ENCODE data around the gene EPB41L1. TPM values are rescaled to one million over a fixed set of nuclear protein-coding genes. Genes with fewer than 3 reads are reported as not detected.
A peak's percentile ranks its signal among the peaks of the same experiment; 100 is the strongest.

The EPB41L1 gene
- total and polyA plus RNA-seq, 2 experiments from 2014 or later, result 24.1 to 48.7 TPM

DNA sequence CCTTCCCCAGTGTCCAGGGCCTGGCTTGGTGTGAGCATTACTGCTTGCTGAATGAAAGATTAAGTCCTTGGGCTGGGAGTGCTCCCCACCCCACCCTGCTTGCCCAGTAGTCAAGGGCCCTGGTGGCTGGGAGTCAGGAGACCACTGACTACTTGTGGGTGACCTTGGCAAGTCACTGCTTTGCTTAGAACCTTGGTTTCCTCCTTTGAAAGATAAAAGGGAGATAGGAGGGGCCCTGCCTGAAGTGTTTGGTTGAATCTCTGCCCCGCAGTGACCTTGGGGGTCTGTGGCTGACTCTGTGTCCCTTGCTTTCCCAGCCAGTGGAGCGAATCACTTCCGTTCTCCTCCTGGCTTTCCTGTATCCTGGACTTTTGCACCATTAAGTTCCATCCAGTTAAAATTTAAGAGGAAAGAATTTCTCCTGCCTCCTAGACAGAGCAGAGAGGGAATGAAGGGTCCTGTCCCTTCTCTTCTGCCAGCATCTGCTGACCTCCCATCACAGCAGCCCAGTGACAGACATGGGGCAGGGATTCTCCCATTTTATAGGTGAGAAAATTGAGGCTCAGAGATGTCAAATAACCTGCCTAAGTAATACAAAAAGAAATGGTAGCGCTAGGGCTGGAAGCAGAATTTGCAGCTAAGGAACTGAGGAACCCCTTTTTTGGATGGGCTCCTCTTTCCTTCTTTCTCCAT, 3.5 kb upstream of the EPB41L1 start:
- Mint-ChIP-seq H3K4me3 (no peak overlapping the region), H3K36me3 (ENCODE audit: low read depth) (no peaks in the 10 kb centered on the region), H3K27ac (no peak overlapping the region), H3K9me3 (no peaks in the 10 kb centered on the region), H3K27me3 (ENCODE audit: insufficient read depth, low read depth, poor library complexity) (peaks cover 7% of the 10 kb centered on the region), H3K4me1 (peaks cover 11% of the 10 kb centered on the region)
- Histone ChIP-seq H4K20me1 (replicated peaks; ENCODE audit: insufficient read depth) (no peaks in the 10 kb centered on the region), H3K4me1 (ENCODE audit: insufficient read depth) (peaks cover 8% of the 10 kb centered on the region; the same call in 1 of the 2 replicates), H3K4me3 (no peak overlapping the region), H3K27me3 (ENCODE audit: insufficient read depth) (no peaks in the 10 kb centered on the region), H3K4me2 (no peak overlapping the region), H3F3A (replicated peaks; ENCODE audit: low read depth) (no peaks in the 10 kb centered on the region), H3K9me2 (ENCODE audit: insufficient read depth) (no peaks in the 10 kb centered on the region), H3K36me3 (ENCODE audit: insufficient read depth) (no peaks in the 10 kb centered on the region), H3K79me2 (replicated peaks; ENCODE audit: insufficient read depth) (no peaks in the 10 kb centered on the region), H3K27ac (ENCODE audit: low read depth) (no peak overlapping the region), H2AFZ (no peak overlapping the region)
- ATAC-seq (no peak), DNase-seq (ENCODE audit: low spot score) (no peak)
- no peak for TF ChIP-seq EZH2 (IDR thresholded peaks at IDR 0.05; ENCODE audit: low read depth, unreplicated experiment)

DNA sequence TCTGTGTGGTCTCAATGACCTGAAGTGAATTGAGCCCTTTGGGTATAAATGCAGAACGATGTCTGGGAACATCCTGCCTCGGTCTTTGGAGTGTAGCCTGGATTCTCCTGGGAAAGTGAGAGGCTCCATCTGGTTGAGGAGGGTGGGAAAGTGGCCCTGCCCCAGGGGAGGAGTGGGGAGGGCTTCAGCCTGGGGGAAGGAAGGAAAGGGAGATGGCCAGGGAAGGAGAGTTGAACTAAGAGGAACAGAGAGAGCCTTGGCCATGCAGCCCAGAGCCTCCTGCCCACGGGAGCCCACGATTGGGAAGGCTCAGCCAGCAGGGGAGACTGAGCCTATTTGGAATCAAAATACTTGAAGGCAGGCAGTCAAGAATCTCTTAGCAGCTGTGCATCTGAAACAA, 2.3 kb upstream of the EPB41L1 start:
- Histone ChIP-seq H3K36me3 (ENCODE audit: insufficient read depth) (no peaks in the 10 kb centered on the region), H3K27ac (ENCODE audit: low read depth) (no peak overlapping the region), H3K4me3 (no peak overlapping the region), H3K9me2 (ENCODE audit: insufficient read depth) (no peaks in the 10 kb centered on the region), H3K4me2 (no peak overlapping the region), H3F3A (replicated peaks; ENCODE audit: low read depth) (no peaks in the 10 kb centered on the region), H3K27me3 (ENCODE audit: insufficient read depth) (no peaks in the 10 kb centered on the region), H3K79me2 (replicated peaks; ENCODE audit: insufficient read depth) (no peaks in the 10 kb centered on the region), H4K20me1 (replicated peaks; ENCODE audit: insufficient read depth) (0 out of 2 replicates have a peak, but pooled peaks cover 4% of the 10 kb centered on the region), H2AFZ (no peak overlapping the region), H3K4me1 (ENCODE audit: insufficient read depth) (peaks cover 11% of the 10 kb centered on the region)
- peaks cover 12% of the 10 kb centered on the region for H3K27me3 Mint-ChIP-seq (ENCODE audit: insufficient read depth, low read depth, poor library complexity)
- H3K9me3 Mint-ChIP-seq, result no peaks in the 10 kb centered on the region
- peaks cover 14% of the 10 kb centered on the region for H3K4me1 Mint-ChIP-seq
- peak overlapping the region; percentile 20; the same call in 1 of the 3 replicates for H3K4me3 Mint-ChIP-seq
- no peak overlapping the region for H3K27ac Mint-ChIP-seq
- H3K36me3 Mint-ChIP-seq (ENCODE audit: low read depth), result no peaks in the 10 kb centered on the region
- ATAC-seq (no peak), DNase-seq (ENCODE audit: low spot score) (no peak)
- TF ChIP-seq ZNF331 (CRISPR knock-in tag; IDR thresholded peaks at IDR 0.05; ENCODE audit: low read depth) (no peak), CREB1 (CRISPR knock-in tag; IDR thresholded peaks at IDR 0.05; ENCODE audit: low read depth) (no peak), NANOG (IDR thresholded peaks at IDR 0.05; ENCODE audit: borderline replicate concordance) (no peak), STAT1 (IDR thresholded peaks at IDR 0.05; ENCODE audit: unreplicated experiment) (no peak), EZH2phosphoT487 (IDR thresholded peaks at IDR 0.05; ENCODE audit: unreplicated experiment) (no peak), JUNB (IDR thresholded peaks at IDR 0.05; ENCODE audit: unreplicated experiment) (no peak)
- TF ChIP-seq, protein P1, sequence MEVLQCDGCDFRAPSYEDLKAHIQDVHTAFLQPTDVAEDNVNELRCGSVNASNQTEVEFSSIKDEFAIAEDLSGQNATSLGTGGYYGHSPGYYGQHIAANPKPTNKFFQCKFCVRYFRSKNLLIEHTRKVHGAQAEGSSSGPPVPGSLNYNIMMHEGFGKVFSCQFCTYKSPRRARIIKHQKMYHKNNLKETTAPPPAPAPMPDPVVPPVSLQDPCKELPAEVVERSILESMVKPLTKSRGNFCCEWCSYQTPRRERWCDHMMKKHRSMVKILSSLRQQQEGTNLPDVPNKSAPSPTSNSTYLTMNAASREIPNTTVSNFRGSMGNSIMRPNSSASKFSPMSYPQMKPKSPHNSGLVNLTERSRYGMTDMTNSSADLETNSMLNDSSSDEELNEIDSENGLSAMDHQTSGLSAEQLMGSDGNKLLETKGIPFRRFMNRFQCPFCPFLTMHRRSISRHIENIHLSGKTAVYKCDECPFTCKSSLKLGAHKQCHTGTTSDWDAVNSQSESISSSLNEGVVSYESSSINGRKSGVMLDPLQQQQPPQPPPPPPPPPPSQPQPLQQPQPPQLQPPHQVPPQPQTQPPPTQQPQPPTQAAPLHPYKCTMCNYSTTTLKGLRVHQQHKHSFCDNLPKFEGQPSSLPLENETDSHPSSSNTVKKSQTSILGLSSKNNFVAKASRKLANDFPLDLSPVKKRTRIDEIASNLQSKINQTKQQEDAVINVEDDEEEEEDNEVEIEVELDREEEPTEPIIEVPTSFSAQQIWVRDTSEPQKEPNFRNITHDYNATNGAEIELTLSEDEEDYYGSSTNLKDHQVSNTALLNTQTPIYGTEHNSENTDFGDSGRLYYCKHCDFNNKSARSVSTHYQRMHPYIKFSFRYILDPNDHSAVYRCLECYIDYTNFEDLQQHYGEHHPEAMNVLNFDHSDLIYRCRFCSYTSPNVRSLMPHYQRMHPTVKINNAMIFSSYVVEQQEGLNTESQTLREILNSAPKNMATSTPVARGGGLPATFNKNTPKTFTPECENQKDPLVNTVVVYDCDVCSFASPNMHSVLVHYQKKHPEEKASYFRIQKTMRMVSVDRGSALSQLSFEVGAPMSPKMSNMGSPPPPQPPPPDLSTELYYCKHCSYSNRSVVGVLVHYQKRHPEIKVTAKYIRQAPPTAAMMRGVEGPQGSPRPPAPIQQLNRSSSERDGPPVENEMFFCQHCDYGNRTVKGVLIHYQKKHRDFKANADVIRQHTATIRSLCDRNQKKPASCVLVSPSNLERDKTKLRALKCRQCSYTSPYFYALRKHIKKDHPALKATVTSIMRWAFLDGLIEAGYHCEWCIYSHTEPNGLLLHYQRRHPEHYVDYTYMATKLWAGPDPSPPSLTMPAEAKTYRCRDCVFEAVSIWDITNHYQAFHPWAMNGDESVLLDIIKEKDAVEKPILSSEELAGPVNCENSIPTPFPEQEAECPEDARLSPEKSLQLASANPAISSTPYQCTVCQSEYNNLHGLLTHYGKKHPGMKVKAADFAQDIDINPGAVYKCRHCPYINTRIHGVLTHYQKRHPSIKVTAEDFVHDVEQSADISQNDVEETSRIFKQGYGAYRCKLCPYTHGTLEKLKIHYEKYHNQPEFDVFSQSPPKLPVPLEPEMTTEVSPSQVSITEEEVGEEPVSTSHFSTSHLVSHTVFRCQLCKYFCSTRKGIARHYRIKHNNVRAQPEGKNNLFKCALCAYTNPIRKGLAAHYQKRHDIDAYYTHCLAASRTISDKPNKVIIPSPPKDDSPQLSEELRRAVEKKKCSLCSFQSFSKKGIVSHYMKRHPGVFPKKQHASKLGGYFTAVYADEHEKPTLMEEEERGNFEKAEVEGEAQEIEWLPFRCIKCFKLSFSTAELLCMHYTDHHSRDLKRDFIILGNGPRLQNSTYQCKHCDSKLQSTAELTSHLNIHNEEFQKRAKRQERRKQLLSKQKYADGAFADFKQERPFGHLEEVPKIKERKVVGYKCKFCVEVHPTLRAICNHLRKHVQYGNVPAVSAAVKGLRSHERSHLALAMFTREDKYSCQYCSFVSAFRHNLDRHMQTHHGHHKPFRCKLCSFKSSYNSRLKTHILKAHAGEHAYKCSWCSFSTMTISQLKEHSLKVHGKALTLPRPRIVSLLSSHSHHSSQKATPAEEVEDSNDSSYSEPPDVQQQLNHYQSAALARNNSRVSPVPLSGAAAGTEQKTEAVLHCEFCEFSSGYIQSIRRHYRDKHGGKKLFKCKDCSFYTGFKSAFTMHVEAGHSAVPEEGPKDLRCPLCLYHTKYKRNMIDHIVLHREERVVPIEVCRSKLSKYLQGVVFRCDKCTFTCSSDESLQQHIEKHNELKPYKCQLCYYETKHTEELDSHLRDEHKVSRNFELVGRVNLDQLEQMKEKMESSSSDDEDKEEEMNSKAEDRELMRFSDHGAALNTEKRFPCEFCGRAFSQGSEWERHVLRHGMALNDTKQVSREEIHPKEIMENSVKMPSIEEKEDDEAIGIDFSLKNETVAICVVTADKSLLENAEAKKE (CRISPR knock-in tag; IDR thresholded peaks at IDR 0.05), result no peak
- TF ChIP-seq, protein P2, sequence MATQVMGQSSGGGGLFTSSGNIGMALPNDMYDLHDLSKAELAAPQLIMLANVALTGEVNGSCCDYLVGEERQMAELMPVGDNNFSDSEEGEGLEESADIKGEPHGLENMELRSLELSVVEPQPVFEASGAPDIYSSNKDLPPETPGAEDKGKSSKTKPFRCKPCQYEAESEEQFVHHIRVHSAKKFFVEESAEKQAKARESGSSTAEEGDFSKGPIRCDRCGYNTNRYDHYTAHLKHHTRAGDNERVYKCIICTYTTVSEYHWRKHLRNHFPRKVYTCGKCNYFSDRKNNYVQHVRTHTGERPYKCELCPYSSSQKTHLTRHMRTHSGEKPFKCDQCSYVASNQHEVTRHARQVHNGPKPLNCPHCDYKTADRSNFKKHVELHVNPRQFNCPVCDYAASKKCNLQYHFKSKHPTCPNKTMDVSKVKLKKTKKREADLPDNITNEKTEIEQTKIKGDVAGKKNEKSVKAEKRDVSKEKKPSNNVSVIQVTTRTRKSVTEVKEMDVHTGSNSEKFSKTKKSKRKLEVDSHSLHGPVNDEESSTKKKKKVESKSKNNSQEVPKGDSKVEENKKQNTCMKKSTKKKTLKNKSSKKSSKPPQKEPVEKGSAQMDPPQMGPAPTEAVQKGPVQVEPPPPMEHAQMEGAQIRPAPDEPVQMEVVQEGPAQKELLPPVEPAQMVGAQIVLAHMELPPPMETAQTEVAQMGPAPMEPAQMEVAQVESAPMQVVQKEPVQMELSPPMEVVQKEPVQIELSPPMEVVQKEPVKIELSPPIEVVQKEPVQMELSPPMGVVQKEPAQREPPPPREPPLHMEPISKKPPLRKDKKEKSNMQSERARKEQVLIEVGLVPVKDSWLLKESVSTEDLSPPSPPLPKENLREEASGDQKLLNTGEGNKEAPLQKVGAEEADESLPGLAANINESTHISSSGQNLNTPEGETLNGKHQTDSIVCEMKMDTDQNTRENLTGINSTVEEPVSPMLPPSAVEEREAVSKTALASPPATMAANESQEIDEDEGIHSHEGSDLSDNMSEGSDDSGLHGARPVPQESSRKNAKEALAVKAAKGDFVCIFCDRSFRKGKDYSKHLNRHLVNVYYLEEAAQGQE (IDR thresholded peaks at IDR 0.05; ENCODE audit: unreplicated experiment), result no peak
- TF ChIP-seq, protein P3, sequence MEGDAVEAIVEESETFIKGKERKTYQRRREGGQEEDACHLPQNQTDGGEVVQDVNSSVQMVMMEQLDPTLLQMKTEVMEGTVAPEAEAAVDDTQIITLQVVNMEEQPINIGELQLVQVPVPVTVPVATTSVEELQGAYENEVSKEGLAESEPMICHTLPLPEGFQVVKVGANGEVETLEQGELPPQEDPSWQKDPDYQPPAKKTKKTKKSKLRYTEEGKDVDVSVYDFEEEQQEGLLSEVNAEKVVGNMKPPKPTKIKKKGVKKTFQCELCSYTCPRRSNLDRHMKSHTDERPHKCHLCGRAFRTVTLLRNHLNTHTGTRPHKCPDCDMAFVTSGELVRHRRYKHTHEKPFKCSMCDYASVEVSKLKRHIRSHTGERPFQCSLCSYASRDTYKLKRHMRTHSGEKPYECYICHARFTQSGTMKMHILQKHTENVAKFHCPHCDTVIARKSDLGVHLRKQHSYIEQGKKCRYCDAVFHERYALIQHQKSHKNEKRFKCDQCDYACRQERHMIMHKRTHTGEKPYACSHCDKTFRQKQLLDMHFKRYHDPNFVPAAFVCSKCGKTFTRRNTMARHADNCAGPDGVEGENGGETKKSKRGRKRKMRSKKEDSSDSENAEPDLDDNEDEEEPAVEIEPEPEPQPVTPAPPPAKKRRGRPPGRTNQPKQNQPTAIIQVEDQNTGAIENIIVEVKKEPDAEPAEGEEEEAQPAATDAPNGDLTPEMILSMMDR (conservative IDR thresholded peaks at IDR 0.05; ENCODE audit: low read depth in 2 of 2), result no peak
